ENCODE data around the gene ARPC5. TPM values are rescaled to one million over a fixed set of nuclear protein-coding genes. Genes with fewer than 3 reads are reported as not detected.

The ARPC5 gene
- total and polyA plus RNA-seq, 9 of the 15 experiments (the other 6 are each of a cell fraction or from before 2014, with no cell fraction given) = 71.8 to 150 (median 91.6) TPM

DNA sequence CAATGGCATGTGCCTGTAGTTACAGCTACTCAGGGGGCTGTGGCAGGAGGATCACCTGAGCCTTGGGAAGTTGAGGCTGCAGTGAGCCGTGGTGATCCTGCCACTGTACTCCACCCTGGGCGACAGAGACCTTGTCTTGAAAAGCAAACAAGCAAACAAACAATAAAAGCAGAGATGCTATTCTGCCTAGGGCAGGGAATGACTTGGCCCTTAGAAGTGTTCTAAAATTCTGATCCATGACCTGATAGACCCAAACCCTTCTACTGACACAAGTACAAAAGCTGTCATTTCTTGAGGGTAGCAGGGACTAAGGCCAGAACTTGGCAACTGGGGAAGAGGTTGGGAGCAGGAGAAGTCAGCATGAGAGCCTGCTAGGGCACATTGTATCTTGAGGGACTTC lies 29.7 kb downstream of the ARPC5 start:
- in situ Hi-C loops (cut with MboI) (loop anchor here (25.0 kb wide), 1 partner anchor 644 kb away; the partner anchor contains the start of gene SHCBP1L), intact Hi-C loops (cut with micrococcal nuclease) (loop anchor here (5.0 kb wide), 1 partner anchor 134 kb away; the partner anchor contains the start of gene SMG7)
- Histone ChIP-seq H3K9ac (ENCODE audit: insufficient read depth in 1 of 2, low read depth in 2 of 2, low read length in 2 of 2) (no peak overlapping the region), H3K4me1 (replicated peaks in 1 of 2; ENCODE audit: control insufficient read depth in 2 of 2, insufficient read depth in 2 of 2, low read length in 2 of 2) (peaks cover 0 to 7% of the 10 kb centered on the region in 2 experiments; a peak in 2 of 5 replicates), H3K4me2 (ENCODE audit: insufficient read depth, low read length) (no peak overlapping the region), H3K27ac (ENCODE audit: extremely low read depth, low read depth, low read length) (no peak overlapping the region), H3K27me3 (ENCODE audit: control insufficient read depth in 2 of 2, insufficient read depth in 2 of 2, low read length in 2 of 2) (peaks cover 10 to 31% of the 10 kb centered on the region in 2 experiments; a peak in 3 of 5 replicates), H3K9me1 (ENCODE audit: control insufficient read depth, insufficient read depth, low read length) (no peaks in the 10 kb centered on the region), H3K36me3 (ENCODE audit: control insufficient read depth, insufficient read depth, low read length) (no peaks in the 10 kb centered on the region), H2AFZ (ENCODE audit: low read depth, low read length) (no peak overlapping the region), H4K20me1 (replicated peaks; ENCODE audit: control insufficient read depth, insufficient read depth, low read length) (no peaks in the 10 kb centered on the region), H3K79me2 (ENCODE audit: control insufficient read depth, insufficient read depth, low read length) (no peaks in the 10 kb centered on the region), H3K9me3 (replicated peaks; ENCODE audit: control insufficient read depth, insufficient read depth, low read depth, low read length) (no peaks in the 10 kb centered on the region), H3K4me3 (no peak overlapping the region)
- ChIA-PET POLR2A (no interaction called here), CTCF (ENCODE audit: low intra/inter-chr PET ratio) (no interaction called here)
- 3% methylated on average over 2 of the region's 2 CpGs for WGBS (ENCODE audit: insufficient coverage, low coverage, missing lambda C conversion rate)
- no peak for DNase-seq (ENCODE audit: extremely low read depth in 1 of 4, low spot score in 3 of 4)
- BruUV-seq (replicated peaks) = no TSS peak
- FAIRE-seq = no peak
- no peak for ATAC-seq
- TF ChIP-seq CHD2 (IDR thresholded peaks at IDR 0.05; ENCODE audit: low read depth, low read length) (no peak), ZNF134 (CRISPR knock-in tag; conservative IDR thresholded peaks at IDR 0.05) (no peak)

DNA sequence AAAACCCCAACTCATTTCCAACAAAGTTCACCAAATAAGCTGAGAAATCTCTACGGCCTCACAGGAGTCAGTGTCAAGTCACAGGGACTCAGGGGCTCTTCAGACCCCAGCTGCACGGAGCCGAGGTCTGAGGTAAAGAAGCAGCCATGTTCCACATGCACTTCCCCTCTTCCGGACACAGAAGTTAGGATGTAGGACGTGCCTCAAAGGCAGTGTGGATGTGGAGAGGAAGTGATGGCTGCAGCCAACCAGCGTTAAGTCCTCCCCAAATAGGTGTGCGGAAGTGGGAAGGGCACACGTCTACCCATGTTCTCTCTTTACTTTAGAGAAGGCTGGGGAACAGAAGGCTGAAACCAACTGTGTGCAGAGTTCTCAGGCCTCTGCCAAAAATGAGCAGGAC lies 30.8 kb downstream of the ARPC5 start:
- CTCF ChIA-PET (ENCODE audit: low intra/inter-chr PET ratio) = no interaction called here
- FAIRE-seq = no peak

More for the DNA sequence above, 30.8 kb downstream of the ARPC5 start:
- Histone ChIP-seq H3K79me2 (ENCODE audit: control insufficient read depth, insufficient read depth, low read length) (no peaks in the 10 kb centered on the region), H3K36me3 (ENCODE audit: control insufficient read depth, insufficient read depth, low read length) (no peaks in the 10 kb centered on the region), H4K20me1 (replicated peaks; ENCODE audit: control insufficient read depth, insufficient read depth, low read length) (no peaks in the 10 kb centered on the region), H3K9me1 (ENCODE audit: control insufficient read depth, insufficient read depth, low read length) (no peaks in the 10 kb centered on the region), H2AFZ (ENCODE audit: low read depth, low read length) (peak overlapping the region; percentile 64), H3K4me1 (replicated peaks in 1 of 2; ENCODE audit: control insufficient read depth in 2 of 2, insufficient read depth in 2 of 2, low read length in 2 of 2) (peaks cover 0 to 7% of the 10 kb centered on the region in 2 experiments; a peak in 2 of 5 replicates), H3K4me3 (no peak overlapping the region), H3K9ac (ENCODE audit: insufficient read depth in 1 of 2, low read depth in 2 of 2, low read length in 2 of 2) (no peak overlapping the region), H3K4me2 (ENCODE audit: insufficient read depth, low read length) (no peak overlapping the region), H3K9me3 (replicated peaks; ENCODE audit: control insufficient read depth, insufficient read depth, low read depth, low read length) (no peaks in the 10 kb centered on the region), H3K27me3 (ENCODE audit: control insufficient read depth in 2 of 2, insufficient read depth in 2 of 2, low read length in 2 of 2) (peaks cover 14 to 27% of the 10 kb centered on the region in 2 experiments; a peak in 4 of 5 replicates), H3K27ac (ENCODE audit: extremely low read depth, low read depth, low read length) (no peak overlapping the region)
- 26% methylated on average over 8 of the region's 8 CpGs for WGBS (ENCODE audit: insufficient coverage, low coverage, missing lambda C conversion rate)
- no TSS peak for BruUV-seq (replicated peaks)
- TF ChIP-seq FOXP1 (CRISPR knock-in tag; IDR thresholded peaks at IDR 0.05) = no peak
- peak; percentile 75; the same call in 1 of the 2 replicates for TF ChIP-seq SPI1 (IDR thresholded peaks at IDR 0.05; ENCODE audit: borderline replicate concordance, low read depth, low read length)
- POLR2A ChIA-PET = interaction anchor here (1.0 kb wide), 1 partner anchor 334 kb away, joined by 3 read pairs; no protein-coding TSS in a partner anchor
- intact Hi-C loops (cut with micrococcal nuclease) (loop anchor here (5.0 kb wide), 1 partner anchor 133 kb away; the partner anchor contains the start of gene SMG7), in situ Hi-C loops (cut with MboI) (loop anchor here (25.0 kb wide), 1 partner anchor 643 kb away; the partner anchor contains the start of gene SHCBP1L)
- ATAC-seq (no peak), DNase-seq (ENCODE audit: extremely low read depth in 1 of 4, low spot score in 3 of 4) (no peak)

Measured in K562 (cell line).